ENCODE results near the gene GRWD1. TPM values are rescaled to one million over a fixed set of nuclear protein-coding genes. Genes with fewer than 3 reads are reported as not detected.

The GRWD1 gene
- total and polyA plus RNA-seq, 10 donors: 5.5 to 34.5 (median 25.4) TPM

DNA sequence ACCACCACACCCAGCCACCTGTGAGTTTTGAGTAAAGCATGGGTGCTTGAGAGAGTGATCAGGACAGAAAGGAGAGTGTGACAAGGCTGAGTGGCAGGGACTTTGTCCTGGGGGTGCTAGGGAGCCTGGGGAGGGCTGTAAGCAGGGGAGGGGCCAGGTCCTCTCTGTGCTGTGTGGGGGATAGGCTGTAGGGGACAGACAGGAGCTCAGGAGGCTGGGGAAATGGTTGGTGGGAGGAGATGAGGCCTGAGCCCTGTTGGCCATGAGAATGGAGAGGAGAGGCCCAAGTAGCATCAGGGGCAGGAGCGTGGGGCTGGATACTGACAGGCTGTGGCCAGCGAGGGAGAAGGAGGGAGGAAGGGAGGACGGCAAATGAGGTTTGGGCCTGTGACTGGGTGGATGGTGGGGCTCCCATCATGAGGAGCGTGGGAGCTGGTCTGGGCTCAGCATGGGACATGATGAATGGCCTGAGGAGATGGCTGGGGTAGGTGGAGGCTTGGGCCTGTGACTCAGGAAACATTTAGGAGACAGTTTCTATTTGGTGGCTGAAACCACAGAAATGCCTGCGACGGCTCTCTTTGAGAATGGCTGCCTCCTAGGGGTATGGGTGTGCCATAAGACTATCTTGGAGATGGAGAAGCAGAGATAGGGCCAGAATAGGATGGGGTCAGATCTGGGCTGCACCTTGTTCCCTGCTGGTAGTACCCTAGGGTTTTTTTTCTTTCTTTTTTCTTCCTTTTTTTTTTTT lies 27.3 kb upstream of the GRWD1 start:
- 65 to 82% (median 74%) methylated on average over 6 of the region's 6 CpGs for WGBS, 5 donors
- H3K4me3 ChIP-seq: peak overlapping the region in 3 of 8 donors; percentile 12 to 62 (median 21)
- H3K27ac ChIP-seq: no peak overlapping the region
- peaks cover 0 to 38% (median 22%) of the 10 kb centered on the region in 6 donors for H3K4me1 ChIP-seq
- intact Hi-C loops (cut with DNase I; ENCODE audit: low total_unique reads): no loop called here
- H3K36me3 ChIP-seq: no peaks in the 10 kb centered on the region
- no peaks in the 10 kb centered on the region for H3K9me3 ChIP-seq
- peaks cover 0 to 43% (median 19%) of the 10 kb centered on the region in 7 donors for H3K27me3 ChIP-seq (replicated peaks in 1 of 7)
- TF ChIP-seq POLR2A (IDR thresholded peaks at IDR 0.05): no peak
- no peak for TF ChIP-seq CTCF (IDR thresholded peaks at IDR 0.05 in 8 of 11, conservative IDR thresholded peaks at IDR 0.05 in 3 of 11)
- TF ChIP-seq POLR2AphosphoS5 (IDR thresholded peaks at IDR 0.05): no peak
- DNase-seq: no peak

- Histone ChIP-seq H3K9me3 (no peaks in the 10 kb centered on the region), H3K4me3 (peak overlapping the region in 3 of 8 donors; percentile 12 to 62 (median 21)), H3K4me1 (peaks cover 0 to 31% (median 18%) of the 10 kb centered on the region in 6 donors), H3K27me3 (replicated peaks in 1 of 7) (peaks cover 0 to 35% (median 15%) of the 10 kb centered on the region in 7 donors), H3K36me3 (no peaks in the 10 kb centered on the region), H3K27ac (no peak overlapping the region)
- TF ChIP-seq POLR2A (IDR thresholded peaks at IDR 0.05): no peak
- TF ChIP-seq POLR2AphosphoS5 (IDR thresholded peaks at IDR 0.05): peak in 2 of 3 donors; percentile 31 to 33
- 46 to 58% (median 51%) methylated on average over 25 to 31 of the region's 31 CpGs for WGBS, 5 donors
- intact Hi-C loops (cut with DNase I; ENCODE audit: low total_unique reads): no loop called here
- peak; percentile 87 for DNase-seq
Observed at GRCh38 chr19:48419158-48419920, 26.4 kb upstream of the GRWD1 start.

DNA sequence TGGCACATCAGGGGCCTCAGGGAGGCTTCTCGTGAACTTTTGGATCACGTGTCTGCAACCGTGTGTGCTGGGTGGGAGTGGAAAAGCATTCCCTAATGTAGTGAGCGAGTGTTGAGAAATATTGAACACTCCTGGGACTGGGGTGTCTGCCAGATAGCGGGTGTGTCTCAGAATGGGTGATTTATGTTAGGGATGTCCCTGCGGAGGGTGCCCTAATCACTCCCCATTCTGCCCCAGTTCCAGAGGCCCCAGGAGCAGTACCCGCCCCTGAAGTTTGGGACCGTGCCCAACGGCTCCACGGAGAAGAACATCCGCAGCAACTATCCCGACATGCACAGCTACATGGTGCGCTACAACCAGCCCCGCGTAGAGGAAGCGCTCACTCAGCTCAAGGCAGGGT lies 24.2 kb upstream of the GRWD1 start:
- Histone ChIP-seq H3K9me3 (no peaks in the 10 kb centered on the region), H3K4me1 (peaks cover 0 to 20% (median 12%) of the 10 kb centered on the region in 6 donors), H3K27ac (no peak overlapping the region), H3K4me3 (no peak overlapping the region), H3K36me3 (no peaks in the 10 kb centered on the region), H3K27me3 (replicated peaks in 1 of 7) (peaks cover 0 to 15% (median 0%) of the 10 kb centered on the region in 7 donors)
- no peak for TF ChIP-seq POLR2A (IDR thresholded peaks at IDR 0.05)
- TF ChIP-seq POLR2AphosphoS5 (IDR thresholded peaks at IDR 0.05): no peak
- TF ChIP-seq CTCF (IDR thresholded peaks at IDR 0.05 in 8 of 11, conservative IDR thresholded peaks at IDR 0.05 in 3 of 11): no peak
- WGBS, 5 donors: 69 to 90% (median 81%) methylated on average over 6 to 16 of the region's 16 CpGs
- no peak for DNase-seq
- intact Hi-C loops (cut with DNase I; ENCODE audit: low total_unique reads): no loop called here

DNA sequence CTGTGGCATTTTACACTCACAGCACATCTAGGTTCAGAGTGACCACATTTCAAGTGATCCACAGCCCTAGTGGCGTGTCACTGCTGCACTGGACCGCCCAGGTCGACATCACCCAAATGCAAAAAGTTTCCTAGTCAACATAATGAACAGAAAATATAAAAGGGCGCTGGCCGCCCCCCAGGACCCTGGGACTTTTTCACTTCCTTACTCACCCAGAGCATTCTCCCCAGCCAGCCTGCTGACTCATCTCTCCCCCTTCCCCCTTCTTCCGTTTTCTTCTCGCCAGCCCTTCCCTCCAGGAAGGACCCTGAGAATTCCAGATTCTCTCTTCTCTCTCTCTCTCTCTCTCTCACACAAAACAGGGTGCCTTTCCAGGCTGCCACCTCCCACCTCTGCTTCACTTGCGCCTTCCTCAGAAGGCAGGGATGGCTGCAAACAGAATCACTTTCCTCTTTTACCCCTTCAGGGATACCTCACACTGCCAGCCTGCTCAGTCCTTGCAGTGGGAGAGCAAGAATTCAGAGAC lies 21.0 kb upstream of the GRWD1 start:
- H3K4me1 ChIP-seq: peaks cover 0 to 10% (median 9%) of the 10 kb centered on the region in 6 donors
- TF ChIP-seq POLR2A (IDR thresholded peaks at IDR 0.05) (no peak), POLR2AphosphoS5 (IDR thresholded peaks at IDR 0.05) (peak in 1 of 3 donors; percentile 6)
- no peak for DNase-seq
- H3K36me3 ChIP-seq: no peaks in the 10 kb centered on the region
- WGBS, 5 donors: 7 to 12% (median 8%) methylated on average over 8 of the region's 8 CpGs
- peak overlapping the region in 4 of 8 donors; percentile 12 to 54 (median 22) for H3K27ac ChIP-seq
- no peaks in the 10 kb centered on the region for H3K27me3 ChIP-seq (replicated peaks in 1 of 7)
- intact Hi-C loops (cut with DNase I; ENCODE audit: low total_unique reads): no loop called here
- H3K4me3 ChIP-seq: peak overlapping the region in 1 of 8 donors; percentile 17
- H3K9me3 ChIP-seq: no peaks in the 10 kb centered on the region
